Keratinocyte (primary cell): ENCODE results near the gene SRL. TPM values are rescaled to one million over a fixed set of nuclear protein-coding genes. Genes with fewer than 3 reads are reported as not detected.

Experiments used
- DNase-seq: peaks from one replicate; pipeline ENCODE4 v3.0.0-alpha.2; 2011; ENCODE audit warnings: low read depth, missing footprints, low spot score
- FAIRE-seq: peaks from 2 replicates; lab custom pipeline; 2011; peaks lifted over from hg19 to GRCh38; lab: Jason Lieb, UNC
- H2AFZ ChIP-seq: 2 replicates; pipeline ENCODE4 v1.6.0; 2012; ENCODE audit warnings: low read length, control low read depth, inconsistent platforms; ENCODE audit not compliant: control insufficient read depth
- H3K27ac ChIP-seq: 2 replicates; pipeline ENCODE4 v1.5.1; 2011; ENCODE audit warnings: low read length; ENCODE audit not compliant: control insufficient read depth, insufficient read depth
- H3K27me3 ChIP-seq: 3 replicates; pipeline ENCODE4 v1.6.0; 2011; ENCODE audit warnings: low read length; ENCODE audit not compliant: control insufficient read depth, insufficient read depth; ENCODE audit errors: extremely low read depth
- H3K36me3 ChIP-seq, 2 experiments: 2 replicates in 1 of 2; 3 replicates in 1 of 2; pipeline ENCODE4 v1.5.1; 2011; ENCODE audit warnings: low read length in 2 of 2, mild to moderate bottlenecking in 1 of 2; ENCODE audit not compliant: control insufficient read depth in 2 of 2, insufficient read depth in 2 of 2; ENCODE audit errors: extremely low read depth in 1 of 2
- H3K4me1 ChIP-seq: 3 replicates; pipeline ENCODE4 v1.5.1; 2011; ENCODE audit warnings: low read length; ENCODE audit not compliant: control insufficient read depth, insufficient read depth; ENCODE audit errors: extremely low read depth
- H3K4me2 ChIP-seq: 3 replicates; pipeline ENCODE4 v1.6.0; 2011; ENCODE audit warnings: low read depth, low read length; ENCODE audit not compliant: control insufficient read depth, insufficient read depth; ENCODE audit errors: extremely low read depth
- H3K4me3 ChIP-seq, 3 experiments: fragments of 200-600 bp in 1 of 3; sonication (generic) in 1 of 3; 2 replicates in 2 of 3; 3 replicates in 1 of 3; pipeline ENCODE4 v1.5.1; 2011 to 2016; ENCODE audit warnings: low read length in 3 of 3, mild to moderate bottlenecking in 3 of 3, control low read depth in 2 of 3, inconsistent platforms in 1 of 3, low read depth in 1 of 3, mixed read lengths in 1 of 3, mixed run types in 1 of 3, moderate library complexity in 1 of 3; ENCODE audit not compliant: control insufficient read depth in 2 of 3, insufficient read depth in 2 of 3; ENCODE audit errors: extremely low read depth in 1 of 3
- H3K79me2 ChIP-seq: 2 replicates; pipeline ENCODE4 v1.6.0; 2012; ENCODE audit warnings: low read length; ENCODE audit not compliant: control insufficient read depth, insufficient read depth
- H3K9ac ChIP-seq: 3 replicates; pipeline ENCODE4 v1.6.0; 2011; ENCODE audit warnings: low read length; ENCODE audit not compliant: control insufficient read depth, insufficient read depth; ENCODE audit errors: extremely low read depth
- H3K9me1 ChIP-seq: 3 replicates; pipeline ENCODE4 v1.6.0; 2011; ENCODE audit warnings: low read length; ENCODE audit not compliant: control insufficient read depth, insufficient read depth; ENCODE audit errors: extremely low read depth
- H3K9me3 ChIP-seq: 2 replicates; pipeline ENCODE4 v1.5.1; 2012; ENCODE audit warnings: low read depth, low read length; ENCODE audit not compliant: control insufficient read depth
- H4K20me1 ChIP-seq: 3 replicates; pipeline ENCODE4 v1.6.0; 2011; ENCODE audit warnings: low read length; ENCODE audit not compliant: control insufficient read depth, insufficient read depth; ENCODE audit errors: extremely low read depth
- EZH2 ChIP-seq: IDR thresholded peaks from one replicate; pipeline ENCODE4 v1.6.1; 2012; ENCODE audit warnings: inconsistent platforms, mild to moderate bottlenecking, low read length, moderate library complexity
- dilution Hi-C: fragments of 300-500 bp; cut with MboI; formaldehyde crosslinking; loops from one replicate; pipeline ENCODE4 v1.7.0; 2020; ENCODE audit warnings: low sequenced_read_pairs; ENCODE audit not compliant: extremely low pct_ligation_motif_present
- polyA plus RNA-seq, 5 experiments: library from polyadenylated mRNA; depleted of rRNA in 3 of 5; stranded (reverse) in 3 of 5; stranded (forward) in 1 of 5; unstranded in 1 of 5; fragments of >200 nt; gene quantifications; 1 replicate in 1 of 5; 2 replicates in 3 of 5; 3 replicates in 1 of 5; pipeline versions ENCODE4 v1.2.1 to v1.2.3, GENCODE V29; 2011 to 2012; ENCODE audit warnings: missing spikeins in 2 of 5, low read depth in 1 of 5, low replicate concordance in 1 of 5
- TF ChIP-seq, protein P1 (sequence below), 3 experiments: IDR thresholded peaks in 1 of 3; conservative IDR thresholded peaks in 1 of 3; optimal IDR thresholded peaks in 1 of 3; 2 replicates in 2 of 3; 3 replicates in 1 of 3; pipeline versions ENCODE3 to v1.5.1; 2011; ENCODE audit warnings: low read length in 3 of 3, mild to moderate bottlenecking in 3 of 3, moderate library complexity in 2 of 3, control low read depth in 1 of 3, inconsistent platforms in 1 of 3; ENCODE audit not compliant: insufficient read depth in 2 of 3; ENCODE audit errors: extremely low read depth in 1 of 3

Gene SRL
- polyA plus RNA-seq, 1 donor (not counting 4 experiments of a cell fraction or from before 2014, with no cell fraction given): not detected

- no peak for TF ChIP-seq EZH2
- TF ChIP-seq, protein P1, sequence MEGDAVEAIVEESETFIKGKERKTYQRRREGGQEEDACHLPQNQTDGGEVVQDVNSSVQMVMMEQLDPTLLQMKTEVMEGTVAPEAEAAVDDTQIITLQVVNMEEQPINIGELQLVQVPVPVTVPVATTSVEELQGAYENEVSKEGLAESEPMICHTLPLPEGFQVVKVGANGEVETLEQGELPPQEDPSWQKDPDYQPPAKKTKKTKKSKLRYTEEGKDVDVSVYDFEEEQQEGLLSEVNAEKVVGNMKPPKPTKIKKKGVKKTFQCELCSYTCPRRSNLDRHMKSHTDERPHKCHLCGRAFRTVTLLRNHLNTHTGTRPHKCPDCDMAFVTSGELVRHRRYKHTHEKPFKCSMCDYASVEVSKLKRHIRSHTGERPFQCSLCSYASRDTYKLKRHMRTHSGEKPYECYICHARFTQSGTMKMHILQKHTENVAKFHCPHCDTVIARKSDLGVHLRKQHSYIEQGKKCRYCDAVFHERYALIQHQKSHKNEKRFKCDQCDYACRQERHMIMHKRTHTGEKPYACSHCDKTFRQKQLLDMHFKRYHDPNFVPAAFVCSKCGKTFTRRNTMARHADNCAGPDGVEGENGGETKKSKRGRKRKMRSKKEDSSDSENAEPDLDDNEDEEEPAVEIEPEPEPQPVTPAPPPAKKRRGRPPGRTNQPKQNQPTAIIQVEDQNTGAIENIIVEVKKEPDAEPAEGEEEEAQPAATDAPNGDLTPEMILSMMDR (optimal IDR thresholded peaks at IDR 0.05 in 1 of 3, IDR thresholded peaks at IDR 0.05 in 1 of 3, conservative IDR thresholded peaks at IDR 0.05 in 1 of 3; ENCODE audit: extremely low read depth in 1 of 3, insufficient read depth in 2 of 3, low read length in 3 of 3): no peak
- Histone ChIP-seq H2AFZ (peak overlapping the region; percentile 86), H3K4me1 (peaks cover 26% of the 10 kb centered on the region), H3K9ac (peak overlapping the region; percentile 33), H3K9me1 (no peaks in the 10 kb centered on the region), H3K27ac (peak overlapping the region; percentile 73), H3K27me3 (no peaks in the 10 kb centered on the region), H3K79me2 (no peaks in the 10 kb centered on the region), H3K4me2 (peak overlapping the region; percentile 90), H3K36me3 (no peaks in the 10 kb centered on the region), H3K9me3 (no peaks in the 10 kb centered on the region), H4K20me1 (no peaks in the 10 kb centered on the region), H3K4me3 (peak overlapping the region in 1 of 3 experiments; percentile 20)
- no peak for DNase-seq
- peak; percentile 86 for FAIRE-seq
- dilution Hi-C loops: no loop called here
Observed at GRCh38 chr16:4140652-4141051, 101.2 kb downstream of the SRL start.

GRCh38 chr16:4139968-4140367 is 101.9 kb downstream of the SRL start:
- Histone ChIP-seq H3K36me3 (no peaks in the 10 kb centered on the region), H3K27ac (peak overlapping the region; percentile 73), H3K27me3 (no peaks in the 10 kb centered on the region), H3K4me1 (peaks cover 27% of the 10 kb centered on the region), H3K4me2 (peak overlapping the region; percentile 90), H2AFZ (peak overlapping the region; percentile 0), H3K4me3 (no peak overlapping the region), H3K9ac (no peak overlapping the region), H4K20me1 (no peaks in the 10 kb centered on the region), H3K9me3 (no peaks in the 10 kb centered on the region), H3K9me1 (no peaks in the 10 kb centered on the region), H3K79me2 (no peaks in the 10 kb centered on the region)
- dilution Hi-C loops: no loop called here
- no peak for FAIRE-seq
- TF ChIP-seq EZH2: no peak
- no peak for DNase-seq

Other genes starting within 250 kb of the SRL start
- 2.9 to 7.6 TPM (median 3.0 TPM) in 3 replicates for gene ADCY9, start 125.6 kb downstream of the SRL start, polyA plus RNA-seq
- gene TFAP4, start 30.9 kb upstream of the SRL start, polyA plus RNA-seq: 4.9 to 9.2 TPM (median 6.7 TPM) in 3 replicates
- gene GLIS2, start 74.0 kb upstream of the SRL start, polyA plus RNA-seq: 0.63 to 2.3 TPM (median 1.0 TPM) in 3 replicates
- gene PAM16, start 109.2 kb upstream of the SRL start, polyA plus RNA-seq: 25.0 to 41.2 TPM (median 32.7 TPM) in 3 replicates
- gene VASN, start 129.8 kb upstream of the SRL start, polyA plus RNA-seq: 0.37 to 1.1 TPM (median 0.46 TPM) in 3 replicates
- gene CORO7, start 174.5 kb upstream of the SRL start, polyA plus RNA-seq: 8.4 to 12.5 TPM (median 12.2 TPM) in 3 replicates
- gene DNAJA3, start 183.8 kb upstream of the SRL start, polyA plus RNA-seq: 43.5 to 54.6 TPM (median 48.4 TPM) in 3 replicates
- 39.5 to 61.6 TPM (median 48.7 TPM) in 3 replicates for gene NMRAL1, start 232.5 kb upstream of the SRL start, polyA plus RNA-seq
- gene HMOX2, start 234.3 kb upstream of the SRL start, polyA plus RNA-seq: 165 to 180 TPM (median 167 TPM) in 3 replicates